GM18868 (cell line): ENCODE data around the gene RBM45.

Experiments used
- ATAC-seq: cut with Tn5 transposase; IDR thresholded peaks from one replicate; pipeline ENCODE4 v1.9.1; 2021; ENCODE audit warnings: mild to moderate bottlenecking, moderate library complexity; ENCODE audit not compliant: unreplicated experiment

RBM45 gene

GRCh38 chr2:178155524-178155923, 43.3 kb downstream of the RBM45 start:
- ATAC-seq: no peak

DNA sequence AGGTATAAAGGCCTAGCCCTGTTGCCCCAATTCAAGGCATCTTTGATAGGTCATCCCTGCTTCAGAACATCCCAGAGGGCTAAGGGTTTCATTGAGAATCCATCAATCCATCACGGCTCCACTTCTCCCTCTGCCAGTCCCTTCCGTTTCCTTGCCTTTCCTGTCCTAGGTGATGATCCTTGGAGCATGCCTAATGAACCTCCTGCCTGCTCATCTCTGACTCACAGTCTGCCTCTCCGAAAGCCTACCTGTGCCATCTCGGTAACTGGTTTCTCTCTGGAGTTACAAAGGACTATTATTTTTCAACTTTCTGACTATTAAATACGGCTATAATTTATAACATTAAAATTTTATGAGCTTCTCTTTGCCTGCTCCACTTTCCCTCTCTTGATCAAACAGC, 45.3 kb downstream of the RBM45 start:
- ATAC-seq: no peak

- ATAC-seq: no peak
Measured at GRCh38 chr2:178159966-178160365, 47.7 kb downstream of the RBM45 start.

DNA sequence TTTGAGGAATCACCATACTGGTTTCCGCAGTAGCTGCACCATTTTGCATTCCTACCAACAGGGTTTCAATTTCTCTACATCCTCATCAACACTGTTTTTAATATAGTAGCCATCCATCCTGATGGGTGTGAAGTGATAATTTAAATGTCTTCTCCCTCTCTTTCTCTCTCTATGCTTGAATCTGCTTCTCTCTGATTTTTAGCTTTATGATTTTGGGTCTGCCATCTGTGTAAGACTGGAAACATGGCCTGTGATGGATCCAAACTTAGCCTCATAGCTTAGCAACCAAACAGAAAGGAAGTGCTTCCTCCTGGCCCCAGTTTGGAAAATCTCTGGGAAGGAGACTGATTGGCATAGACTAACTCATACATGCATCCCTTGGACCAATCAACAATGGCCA, 48.4 kb downstream of the RBM45 start:
- ATAC-seq: no peak

DNA sequence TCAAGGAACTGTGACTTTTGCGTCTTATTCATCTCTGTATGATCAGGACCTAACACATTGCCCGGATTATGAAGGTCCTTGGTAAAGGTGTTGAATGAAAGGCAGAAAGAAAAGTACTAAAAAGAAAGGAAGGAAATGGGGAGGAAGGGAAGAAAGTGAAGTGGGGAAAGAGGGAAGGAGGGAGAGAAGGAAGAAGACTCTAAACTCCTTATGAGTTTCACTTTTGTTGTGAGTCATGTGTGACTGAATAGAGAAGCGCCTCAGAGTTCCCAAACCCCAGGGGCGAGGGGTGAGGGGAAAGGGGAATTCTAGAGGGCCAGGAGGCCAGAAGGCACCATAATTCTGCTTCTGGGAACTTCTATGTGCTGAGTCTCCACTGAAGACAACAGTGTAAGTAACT, 51.2 kb downstream of the RBM45 start:
- peak; percentile 64 for ATAC-seq

GRCh38 chr2:178163911-178164310, 51.7 kb downstream of the RBM45 start:
- ATAC-seq: no peak

DNA sequence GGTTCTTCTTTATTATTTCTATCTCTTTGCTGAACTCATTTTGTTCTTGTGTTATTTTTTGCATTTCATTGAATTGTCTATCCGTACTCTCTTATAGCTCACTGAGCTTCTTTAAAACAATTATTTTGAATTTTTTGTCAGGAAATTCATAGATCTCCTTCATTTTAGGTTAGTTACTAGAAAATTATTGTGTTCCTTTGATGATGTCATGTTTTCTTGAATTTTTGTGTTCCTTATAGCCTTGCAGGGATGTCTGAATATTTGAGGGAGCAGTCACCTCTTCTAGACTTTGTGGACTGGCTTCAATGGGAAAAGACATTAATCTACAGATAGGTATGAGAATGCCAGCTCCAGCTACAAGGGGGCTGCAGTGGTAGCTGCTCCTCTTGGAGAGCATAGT, 61.4 kb downstream of the RBM45 start:
- ATAC-seq: no peak

GRCh38 chr2:178177066-178177679, 64.9 kb downstream of the RBM45 start:
- no peak for ATAC-seq
